Stimulated activated CD4-positive, alpha-beta T cell treated with anti-CD3 and anti-CD28 coated beads, Interleukin-12 subunit alpha, Interleukin-12 subunit beta, amount 100 ng/mL, for 48 hours (primary cell): ENCODE results near the gene PI4K2A.
A peak's percentile ranks its signal among the peaks of the same experiment; 100 is the strongest.

ENCODE experiments used
- DNase-seq, 3 donors: peaks; one replicate each; pipeline ENCODE4 v3.0.0-alpha.2; 2020; ENCODE audit warnings: low read depth in 2 of 3, low spot score in 1 of 3

The PI4K2A gene

DNA sequence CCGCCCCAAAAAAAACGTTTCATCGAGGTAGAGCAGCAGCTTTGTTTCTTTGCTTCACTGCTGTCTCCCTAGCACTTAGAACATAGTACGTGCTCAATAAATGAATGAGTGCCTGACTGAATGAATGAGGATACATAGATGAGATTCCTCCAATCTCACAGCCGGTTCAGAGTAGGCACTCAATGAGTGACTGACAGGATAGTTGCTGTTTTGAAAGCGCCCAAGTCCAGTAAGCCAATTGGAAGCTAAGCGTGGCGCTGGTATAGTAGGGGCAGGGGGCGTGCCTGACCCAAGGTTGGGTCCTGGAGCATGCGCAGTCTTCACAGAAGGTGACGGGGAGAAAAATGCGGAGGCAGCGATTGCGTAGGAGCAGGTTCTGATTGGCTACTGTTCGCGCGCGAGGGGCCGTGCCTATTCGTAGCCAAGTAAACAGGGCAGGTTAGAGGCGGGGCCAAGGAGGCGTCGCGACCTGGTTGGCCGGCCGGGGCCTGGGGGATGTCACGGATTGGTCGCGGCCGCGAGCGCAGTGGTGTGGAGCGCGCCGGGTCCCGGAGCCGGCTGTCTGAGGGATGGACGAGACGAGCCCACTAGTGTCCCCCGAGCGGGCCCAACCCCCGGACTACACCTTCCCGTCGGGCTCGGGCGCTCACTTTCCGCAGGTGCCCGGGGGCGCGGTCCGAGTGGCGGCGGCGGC is at the start of gene PI4K2A:
Gene PI4K2A, plus strand, starts transcription at position 498 of the 694 bp plus-strand sequence. Its CDS starts 72 bp downstream, at position 570.
- DNase-seq, result peak; percentile 98 to 99 (median 99)

GRCh38 chr10:97590748-97591495 is 49.5 kb upstream of the PI4K2A start:
- DNase-seq, result no peak

DNA sequence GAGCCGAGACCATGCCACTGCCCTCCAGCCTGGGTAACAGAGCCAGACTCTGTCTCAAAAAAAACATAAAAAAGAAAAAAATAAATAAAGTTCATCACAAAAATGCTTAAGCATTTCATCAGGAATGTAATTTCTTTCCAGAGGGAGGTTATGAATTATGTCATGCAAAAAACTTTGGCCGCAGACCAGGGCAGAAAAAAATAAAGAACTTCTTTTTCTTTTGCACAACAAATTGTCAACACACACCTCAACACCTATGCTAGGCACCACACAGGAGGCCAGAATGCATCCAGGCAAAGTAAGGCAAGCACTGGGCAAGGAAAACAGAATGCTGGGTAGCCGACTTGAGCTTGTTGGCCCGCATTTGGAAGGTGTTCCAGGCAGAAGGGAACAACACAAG is 47.0 kb upstream of the PI4K2A start:
- DNase-seq, result no peak

GRCh38 chr10:97596101-97597082 is 44.1 kb upstream of the PI4K2A start:
- DNase-seq, result no peak

DNA sequence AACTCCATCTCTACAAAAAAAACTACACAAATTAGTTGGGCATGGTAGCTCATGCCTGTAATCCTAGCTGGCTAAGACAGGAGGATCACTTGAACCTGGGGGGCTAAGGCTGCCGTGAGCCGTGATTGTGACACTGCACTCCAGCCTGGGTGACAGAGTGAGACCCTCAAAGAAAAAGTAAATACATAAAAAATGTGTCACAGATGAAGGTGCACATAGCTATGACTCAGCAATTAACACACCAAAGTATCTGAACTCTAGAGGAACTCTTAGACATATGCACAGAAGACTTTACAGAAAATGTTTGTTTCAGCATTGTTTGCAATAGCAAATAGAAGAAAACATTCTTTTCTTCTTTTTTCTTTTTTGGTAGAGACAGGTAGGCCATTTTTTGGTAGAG is 42.7 kb upstream of the PI4K2A start:
- no peak for DNase-seq

DNA sequence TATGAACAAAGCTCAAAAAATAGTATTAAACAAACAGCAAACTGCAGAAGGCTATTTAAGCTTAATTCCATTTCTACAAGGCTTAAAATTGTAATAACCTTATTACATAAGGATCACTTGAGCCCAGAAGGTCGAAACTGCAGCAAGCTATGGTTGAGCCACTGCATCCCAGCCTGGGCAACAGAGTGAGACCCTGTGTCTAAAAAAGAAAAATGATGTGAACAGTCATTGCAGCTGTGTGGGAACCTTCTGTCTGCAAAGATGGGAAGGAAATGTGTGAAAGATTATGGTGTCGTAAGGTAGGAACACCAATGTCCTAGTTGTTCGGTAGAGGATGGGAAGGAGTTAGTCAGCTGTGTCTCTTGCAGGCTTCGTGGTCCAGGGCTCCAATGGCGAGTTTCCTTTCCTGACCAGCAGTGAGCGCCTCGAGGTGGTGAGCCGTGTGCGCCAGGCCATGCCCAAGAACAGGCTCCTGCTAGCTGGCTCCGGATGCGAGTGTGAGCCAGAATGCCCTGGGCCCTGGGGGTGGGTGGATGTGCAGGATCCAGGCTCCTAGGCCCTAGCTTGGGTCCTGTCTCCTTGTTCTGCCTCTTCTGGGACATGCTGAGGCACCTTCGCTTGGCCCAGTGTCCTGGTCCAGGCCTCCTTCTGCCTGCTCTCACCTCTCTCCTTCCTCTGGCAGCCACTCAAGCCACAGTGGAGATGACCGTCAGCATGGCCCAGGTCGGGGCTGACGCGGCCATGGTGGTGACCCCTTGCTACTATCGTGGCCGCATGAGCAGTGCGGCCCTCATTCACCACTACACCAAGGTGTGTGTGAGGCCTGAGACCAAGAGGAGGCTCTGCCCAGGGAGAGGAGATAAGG is 41.8 kb upstream of the PI4K2A start:
- no peak for DNase-seq

GRCh38 chr10:97599272-97599619 is 41.2 kb upstream of the PI4K2A start:
- no peak for DNase-seq

GRCh38 chr10:97600616-97601015 is 39.9 kb upstream of the PI4K2A start:
- no peak for DNase-seq

DNA sequence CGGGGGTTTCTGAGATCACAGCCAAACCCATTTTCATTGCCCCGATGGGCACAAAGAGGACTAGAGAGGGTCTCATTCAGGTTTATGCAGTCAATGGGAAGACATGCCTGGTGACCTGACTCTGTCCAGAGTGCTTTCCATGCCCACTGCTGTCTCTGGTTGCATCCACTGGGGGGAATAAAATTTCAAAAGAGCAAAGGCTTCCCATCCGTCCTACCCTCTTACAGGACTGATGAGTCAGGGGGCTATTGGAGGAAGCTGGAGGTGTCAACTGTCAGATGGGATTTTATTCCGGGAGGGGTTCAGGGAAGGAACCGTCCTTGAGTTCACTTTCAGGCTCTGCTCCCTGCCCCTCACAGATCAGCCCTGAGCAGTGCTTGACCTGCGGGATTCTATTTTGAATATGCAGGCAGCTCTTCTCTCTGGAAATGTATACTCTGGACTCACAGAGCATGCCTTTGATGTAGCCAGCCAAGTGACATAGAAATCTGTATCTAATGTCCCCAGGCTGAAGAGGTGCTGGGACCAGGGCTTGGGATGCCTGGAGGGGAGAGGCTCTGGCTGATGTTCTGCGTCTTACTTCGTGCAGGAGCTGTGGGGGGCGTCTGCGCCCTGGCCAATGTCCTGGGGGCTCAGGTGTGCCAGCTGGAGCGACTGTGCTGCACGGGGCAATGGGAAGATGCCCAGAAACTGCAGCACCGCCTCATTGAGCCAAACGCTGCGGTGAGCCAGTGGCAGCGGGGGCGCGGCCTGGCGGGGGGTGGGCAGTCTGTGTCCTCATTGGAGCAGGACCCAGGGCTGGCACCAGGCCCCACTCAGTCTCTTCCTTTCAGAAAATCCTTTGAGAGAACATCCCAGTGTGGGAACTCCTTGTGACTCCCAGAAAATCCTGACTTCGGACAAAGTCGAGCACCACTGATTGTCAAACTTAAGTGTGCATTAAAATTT is 38.9 kb upstream of the PI4K2A start:
- DNase-seq, result no peak

DNA sequence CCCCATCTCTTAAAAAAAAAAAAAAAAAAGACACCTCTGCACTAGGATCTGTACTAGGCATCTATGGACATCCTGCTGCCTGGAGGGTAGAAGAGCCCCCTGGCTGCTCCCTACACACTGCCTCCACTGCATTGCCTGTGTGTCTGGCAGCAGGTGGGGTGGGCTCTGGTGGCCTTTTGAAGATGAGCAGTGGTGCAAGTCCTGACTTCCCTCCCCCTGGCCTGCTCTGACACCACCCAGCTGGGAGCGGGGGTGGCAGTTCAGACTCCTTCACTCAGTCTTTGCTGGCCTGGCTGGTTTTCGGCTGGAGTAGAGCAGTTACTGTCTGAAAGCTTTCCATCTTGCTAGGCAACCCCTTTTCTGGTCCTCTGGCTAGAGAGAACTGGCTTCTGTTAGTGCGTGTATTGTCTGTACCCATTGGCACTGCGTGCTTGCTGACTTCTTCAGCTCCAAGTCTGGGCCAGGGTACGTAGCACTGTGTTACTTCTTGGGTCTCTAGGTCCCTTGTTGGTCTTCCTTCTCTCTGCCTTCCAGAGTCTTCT is 33.3 kb upstream of the PI4K2A start:
- DNase-seq, result no peak

- no peak for DNase-seq
Measured at GRCh38 chr10:97608991-97609561, 31.4 kb upstream of the PI4K2A start.

DNA sequence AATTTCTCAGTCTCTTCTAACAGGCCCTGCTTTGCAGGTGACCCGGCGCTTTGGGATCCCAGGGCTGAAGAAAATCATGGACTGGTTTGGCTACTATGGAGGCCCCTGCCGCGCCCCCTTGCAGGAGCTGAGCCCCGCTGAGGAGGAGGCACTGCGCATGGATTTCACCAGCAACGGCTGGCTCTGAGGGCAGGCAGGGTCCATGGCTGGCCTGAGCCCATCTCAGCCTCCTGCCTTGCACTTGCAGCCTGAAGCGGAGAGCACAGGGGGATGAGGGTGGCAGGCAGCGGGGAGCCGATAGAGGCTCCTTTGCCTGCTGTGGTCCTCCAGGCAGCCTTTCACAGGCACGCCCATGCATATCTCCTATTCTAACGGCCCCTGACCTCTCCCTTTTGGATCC is 29.0 kb upstream of the PI4K2A start:
- no peak for DNase-seq

GRCh38 chr10:97612386-97612785 is 28.1 kb upstream of the PI4K2A start:
- DNase-seq, result no peak

- no peak for DNase-seq
Measured at GRCh38 chr10:97618285-97618684, 22.2 kb upstream of the PI4K2A start.

DNA sequence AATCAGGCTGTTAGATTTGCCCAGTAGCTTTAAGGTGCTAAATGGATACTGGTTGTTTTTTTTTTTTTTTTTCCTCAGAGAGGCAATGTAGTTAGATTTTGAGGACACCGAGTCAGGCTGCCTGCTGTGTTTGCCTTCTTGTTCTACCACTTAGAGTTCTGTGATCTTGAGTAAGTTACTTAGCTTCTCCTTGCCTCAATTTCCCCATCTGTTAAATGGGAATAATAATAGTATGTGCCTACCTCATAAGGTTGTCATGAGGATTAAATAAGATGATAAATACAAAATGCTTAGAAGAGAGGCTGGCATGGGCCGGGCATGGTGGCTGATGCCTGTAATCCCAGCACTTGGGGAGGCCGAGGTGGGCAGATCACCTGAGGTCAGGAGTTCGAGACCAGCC is 21.7 kb upstream of the PI4K2A start:
- DNase-seq, result no peak

DNA sequence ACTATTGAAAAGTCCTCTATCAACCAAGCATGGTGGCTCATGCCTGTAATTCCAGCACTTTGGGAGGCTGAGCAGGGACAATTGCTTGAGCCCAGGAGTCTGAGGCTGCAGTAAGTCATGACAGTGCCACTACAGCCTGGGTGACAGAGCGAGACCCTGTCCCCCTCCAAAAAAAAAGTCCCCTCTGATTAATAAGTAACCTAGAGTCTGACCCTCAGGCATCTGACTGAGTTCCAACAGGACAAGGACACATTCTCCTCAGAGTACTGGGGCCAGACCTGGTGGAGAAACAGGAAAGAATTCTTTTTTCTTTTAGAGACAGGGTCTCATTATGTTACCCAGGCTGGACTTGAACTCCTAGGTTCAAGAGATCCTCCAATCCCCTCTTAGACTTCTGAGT is 17.2 kb upstream of the PI4K2A start:
- no peak for DNase-seq

DNA sequence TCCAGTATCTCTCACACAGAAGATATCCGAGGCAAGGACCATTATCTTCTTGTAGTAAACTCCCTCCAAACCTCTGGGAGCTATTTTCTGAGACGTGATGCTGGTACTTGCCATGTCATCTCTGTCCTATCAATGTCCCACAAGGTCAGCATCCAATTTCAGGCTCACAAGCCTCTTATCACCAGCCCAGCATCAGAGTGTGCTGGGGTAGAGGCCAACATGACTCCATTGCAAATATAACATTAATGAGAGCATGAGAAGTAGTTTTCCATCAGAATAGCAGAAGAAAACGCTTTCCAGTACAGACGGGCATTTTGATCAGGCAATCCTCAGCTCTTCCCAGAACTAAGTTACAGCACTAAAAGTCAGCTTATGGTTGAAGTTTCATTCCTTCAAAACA is 12.7 kb upstream of the PI4K2A start:
- DNase-seq, result no peak

GRCh38 chr10:97628228-97628627 is 12.2 kb upstream of the PI4K2A start:
- DNase-seq, result no peak

DNA sequence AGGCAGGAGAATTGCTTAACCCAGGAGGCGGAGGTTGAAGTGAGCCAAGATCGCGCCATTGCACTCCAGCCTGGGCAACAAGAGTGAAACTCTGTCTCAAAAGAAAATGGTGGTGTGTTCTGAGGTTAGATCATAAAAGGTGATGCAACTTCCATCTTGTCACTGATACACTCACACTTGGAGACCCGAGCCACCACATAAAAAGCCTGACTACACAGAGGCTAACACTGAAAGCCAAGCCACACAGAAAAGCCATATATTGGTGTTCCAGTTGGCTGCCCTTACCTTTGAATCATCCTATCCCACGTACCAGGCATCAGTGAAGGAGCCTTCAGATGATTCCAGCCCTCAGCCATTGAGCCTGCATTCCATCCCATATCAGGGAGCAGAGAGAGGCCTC is 11.2 kb upstream of the PI4K2A start:
- DNase-seq, result no peak
